Measurements from ENCODE around the gene ALKBH4. TPM values are rescaled to one million over a fixed set of nuclear protein-coding genes. Genes with fewer than 3 reads are reported as not detected.
"Not testable (repeated sequence)": the region's sequence is repeated elsewhere in the genome, so short reads cannot be mapped to it uniquely, and the experiment has no call there.

The ALKBH4 gene
- total RNA-seq, 1 experiment from 2014 or later: 8.5 TPM

- DNase-seq (ENCODE audit: extremely low read depth, low read depth): not testable (repeated sequence)
Observed at GRCh38 chr7:102479209-102479584, 14.5 kb upstream of the ALKBH4 start.

DNA sequence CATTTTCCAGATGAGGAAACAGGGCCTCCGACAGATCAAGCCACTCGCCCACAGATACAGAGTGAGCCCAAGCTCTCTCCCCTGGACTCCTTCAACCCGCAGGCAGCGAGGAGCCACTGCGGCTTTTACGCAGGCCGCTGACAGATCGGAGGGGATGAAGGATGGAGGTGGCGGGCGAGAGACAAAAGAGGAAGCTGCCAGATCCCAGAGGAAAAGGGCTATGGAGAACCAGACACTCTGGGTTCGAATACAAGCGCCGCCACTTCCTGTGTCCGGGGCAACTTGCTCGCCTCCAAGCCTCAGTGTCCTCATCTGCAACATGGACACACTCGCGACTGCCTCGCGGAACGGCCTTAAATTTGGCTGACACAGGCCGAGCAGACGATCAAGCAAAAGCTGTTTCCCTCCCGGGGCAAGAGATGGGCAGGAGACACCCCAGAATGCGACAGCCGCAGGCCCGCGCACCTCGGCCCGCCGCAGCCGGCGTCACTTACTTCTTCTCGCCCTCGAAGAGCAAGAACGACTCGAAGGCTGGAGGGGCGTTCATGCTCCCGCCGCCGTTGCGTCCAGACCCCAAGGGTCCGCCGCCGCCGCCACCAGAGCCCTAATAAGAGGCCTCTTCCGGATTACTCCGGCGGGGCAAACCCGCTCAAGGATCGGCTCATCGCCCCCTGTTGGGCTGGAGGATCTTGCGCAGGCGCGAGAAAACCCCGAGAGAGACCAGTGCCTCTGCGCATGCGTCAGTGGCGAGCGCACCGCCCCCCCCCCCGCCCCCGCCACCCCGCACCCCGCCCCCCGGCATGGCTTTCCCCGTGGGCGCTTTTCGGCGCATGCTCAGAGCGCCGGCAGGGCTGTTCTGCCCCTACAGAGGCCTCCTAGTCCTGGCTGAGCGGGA, 13.9 kb upstream of the ALKBH4 start, which contains the start of gene POLR2J:
TSS of gene POLR2J (minus strand) at position 609 of the 895 bp plus-strand sequence. CDS start at position 547, 62 bp downstream.
- DNase-seq (ENCODE audit: extremely low read depth, low read depth): peak; percentile 63

GRCh38 chr7:102474736-102475435, 10.2 kb upstream of the ALKBH4 start:
- DNase-seq (ENCODE audit: extremely low read depth, low read depth): not testable (repeated sequence)

DNA sequence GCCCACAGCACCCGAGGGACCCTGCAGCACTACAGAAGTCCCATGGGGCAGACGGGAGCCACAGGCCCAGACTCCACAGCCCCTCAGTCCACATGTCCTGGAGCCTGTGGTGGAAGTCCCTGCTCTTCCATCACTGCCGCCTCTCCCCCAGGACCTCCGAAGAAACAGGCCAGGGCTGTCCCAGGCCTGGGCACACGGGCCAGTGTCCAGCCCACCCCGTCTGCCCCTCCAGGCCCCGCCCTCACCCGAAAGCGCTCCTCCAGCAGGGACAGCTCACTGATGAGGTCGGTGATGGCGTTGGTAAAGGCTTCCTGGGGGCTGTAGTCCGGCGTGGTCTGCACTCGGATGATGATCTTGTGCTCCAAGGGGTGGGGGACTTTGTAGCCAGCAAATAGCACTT, 9.5 kb upstream of the ALKBH4 start:
- DNase-seq (ENCODE audit: extremely low read depth, low read depth): not testable (repeated sequence)

DNA sequence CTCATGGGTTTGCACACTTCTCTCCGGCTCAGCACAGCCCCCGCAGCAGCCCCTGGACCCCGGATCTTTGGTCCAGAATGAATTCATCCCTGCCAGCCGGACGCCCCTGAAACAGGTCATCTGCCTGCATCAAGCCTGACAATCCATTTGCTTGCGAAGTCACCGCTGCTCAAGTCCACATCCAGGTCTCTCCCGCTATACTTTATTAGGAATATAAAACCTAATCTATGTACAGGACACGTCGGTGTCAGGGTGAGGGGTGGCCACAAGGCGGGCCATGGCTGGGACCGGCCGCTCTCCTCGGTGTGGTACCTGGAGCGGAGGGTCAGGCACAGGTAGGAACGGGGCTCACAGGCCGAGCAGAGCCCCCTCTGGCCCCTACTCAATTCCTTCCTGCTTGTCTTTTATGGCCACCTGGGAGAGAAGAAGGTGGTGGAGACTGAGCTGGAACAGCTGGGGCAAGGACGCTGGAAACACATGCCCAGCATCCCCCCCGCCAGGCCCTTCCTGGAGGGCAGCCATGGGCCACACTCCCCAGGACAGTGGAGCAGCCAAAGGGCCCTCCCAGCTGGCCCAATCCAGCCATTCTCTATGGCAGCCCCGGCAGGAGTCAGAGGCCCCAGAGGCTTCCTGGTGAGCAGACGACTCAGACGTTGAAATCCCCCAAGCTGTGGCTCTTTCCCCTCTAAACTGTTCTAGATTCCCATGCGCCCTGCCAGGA, 8.8 kb upstream of the ALKBH4 start:
- DNase-seq (ENCODE audit: extremely low read depth, low read depth): no peak

DNA sequence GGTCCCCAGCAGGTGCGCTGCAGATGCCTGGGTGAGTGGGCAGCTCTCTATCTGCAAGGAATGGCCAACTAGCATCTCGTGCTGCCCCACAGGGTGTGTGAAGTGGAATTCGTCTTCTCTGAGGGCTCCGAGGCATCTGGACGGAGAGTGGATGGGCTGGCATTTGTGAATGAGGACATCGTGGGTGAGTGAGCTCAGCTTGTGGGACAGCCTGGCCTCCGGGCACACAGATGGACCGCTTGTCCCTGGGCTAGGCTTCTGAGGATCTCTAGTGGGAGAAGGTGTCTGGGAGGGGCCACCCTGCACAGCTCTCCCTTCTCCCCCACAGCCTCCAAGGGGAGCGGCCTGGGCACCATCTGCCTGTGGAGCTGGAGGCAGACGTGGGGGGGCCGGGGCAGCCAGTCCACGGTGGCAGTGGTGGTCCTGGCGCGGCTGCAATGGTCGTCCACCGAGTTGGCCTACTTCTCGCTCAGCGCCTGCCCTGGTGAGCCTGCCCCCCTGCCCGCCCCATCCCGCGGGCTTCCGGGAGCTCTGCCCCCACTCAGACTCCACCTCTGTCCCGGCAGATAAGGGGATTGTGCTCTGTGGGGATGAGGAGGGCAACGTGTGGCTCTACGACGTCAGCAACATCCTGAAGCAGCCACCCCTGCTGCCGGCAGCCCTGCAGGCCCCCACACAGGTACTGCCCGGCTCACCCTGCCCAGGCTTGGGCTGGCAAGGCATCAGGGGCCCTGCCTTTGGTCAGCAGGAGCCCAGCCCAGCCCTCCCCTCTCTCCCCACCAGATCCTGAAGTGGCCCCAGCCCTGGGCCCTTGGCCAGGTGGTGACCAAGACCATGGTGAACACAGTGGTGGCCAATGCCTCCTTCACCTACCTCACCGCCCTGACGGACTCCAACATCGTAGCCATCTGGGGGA, 7.7 kb upstream of the ALKBH4 start:
- DNase-seq (ENCODE audit: extremely low read depth, low read depth): no peak

DNA sequence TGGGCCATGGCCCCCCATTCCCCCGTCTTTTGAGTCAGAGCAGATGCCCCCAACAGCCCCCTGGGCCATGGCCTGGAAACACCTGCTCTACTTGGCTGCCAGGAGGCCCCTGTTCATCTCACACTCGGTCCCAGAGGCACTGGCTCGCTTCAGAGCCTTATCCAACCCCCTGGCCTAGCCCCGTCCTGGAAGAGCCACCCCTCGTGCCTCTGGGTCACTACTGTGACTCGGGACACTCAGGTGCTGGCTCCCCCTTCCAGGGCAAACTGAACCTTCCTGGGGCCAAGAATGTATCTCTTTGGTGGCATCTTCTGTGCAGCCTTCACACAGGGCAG, 7.1 kb upstream of the ALKBH4 start:
- no peak for DNase-seq (ENCODE audit: extremely low read depth, low read depth)

GRCh38 chr7:102469972-102470825, 5.5 kb upstream of the ALKBH4 start:
- DNase-seq (ENCODE audit: extremely low read depth, low read depth): no peak

GRCh38 chr7:102469351-102469971, 4.8 kb upstream of the ALKBH4 start:
- no peak for DNase-seq (ENCODE audit: extremely low read depth, low read depth)

DNA sequence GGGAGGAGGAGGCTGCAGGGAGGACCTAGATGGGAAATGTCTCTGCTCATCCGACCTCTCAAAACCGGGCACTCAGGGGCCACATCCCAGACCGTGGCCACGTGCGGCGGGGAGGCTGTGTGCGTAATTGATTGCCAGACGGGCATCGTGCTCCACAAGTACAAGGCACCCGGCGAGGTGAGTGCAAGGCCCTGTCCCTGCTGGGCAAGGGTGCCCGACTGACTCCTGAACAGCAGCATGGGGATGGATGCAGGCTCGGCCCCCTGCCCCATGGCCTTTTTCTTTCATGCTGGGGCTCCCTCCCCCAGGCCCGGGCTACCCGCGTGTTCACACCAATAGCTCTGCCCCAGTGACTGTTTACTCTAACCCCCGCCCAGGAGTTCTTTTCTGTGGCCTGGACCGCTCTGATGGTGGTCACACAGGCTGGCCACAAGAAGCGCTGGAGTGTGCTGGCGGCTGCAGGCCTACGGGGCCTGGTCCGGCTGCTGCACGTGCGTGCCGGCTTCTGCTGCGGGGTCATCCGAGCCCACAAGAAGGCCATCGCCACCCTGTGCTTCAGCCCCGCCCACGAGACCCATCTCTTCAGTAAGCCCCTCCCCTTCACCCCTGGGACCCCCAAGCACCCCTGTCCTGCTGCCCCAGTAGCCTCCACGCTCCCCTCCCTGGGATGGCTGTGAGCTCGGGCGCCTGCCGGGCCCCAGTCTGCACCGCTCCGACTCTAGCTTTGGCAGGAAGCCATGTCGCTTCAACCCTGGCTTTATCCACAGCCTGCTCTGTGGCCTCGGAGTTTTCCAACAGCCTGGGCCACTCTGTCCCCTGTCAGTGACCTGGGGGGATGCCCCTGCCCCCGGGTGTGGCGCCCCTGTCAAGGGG, 4.1 kb upstream of the ALKBH4 start:
- no peak for DNase-seq (ENCODE audit: extremely low read depth, low read depth)

- DNase-seq (ENCODE audit: extremely low read depth, low read depth): no peak
Observed at GRCh38 chr7:102467581-102468477, 3.2 kb upstream of the ALKBH4 start.

DNA sequence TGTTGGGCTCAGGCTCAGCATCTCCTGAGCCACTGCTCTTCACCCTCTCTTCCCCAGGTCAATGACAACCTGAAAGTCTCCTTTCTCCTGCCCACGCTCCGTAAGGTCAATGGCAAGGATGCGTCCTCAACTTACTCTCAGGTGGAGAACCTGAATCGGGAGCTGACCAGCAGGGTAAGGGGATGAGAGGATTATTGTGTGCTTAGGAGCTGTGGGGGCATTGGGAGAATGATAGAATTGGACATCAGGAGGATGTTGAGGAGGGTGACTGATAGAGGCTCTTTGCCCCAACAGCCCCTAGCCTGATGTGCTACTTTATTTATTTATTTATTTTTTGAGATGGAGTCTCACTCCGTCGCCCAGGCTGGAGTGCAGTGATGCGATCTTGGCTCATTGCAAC, 1.4 kb upstream of the ALKBH4 start:
- DNase-seq (ENCODE audit: extremely low read depth, low read depth): no peak

DNA sequence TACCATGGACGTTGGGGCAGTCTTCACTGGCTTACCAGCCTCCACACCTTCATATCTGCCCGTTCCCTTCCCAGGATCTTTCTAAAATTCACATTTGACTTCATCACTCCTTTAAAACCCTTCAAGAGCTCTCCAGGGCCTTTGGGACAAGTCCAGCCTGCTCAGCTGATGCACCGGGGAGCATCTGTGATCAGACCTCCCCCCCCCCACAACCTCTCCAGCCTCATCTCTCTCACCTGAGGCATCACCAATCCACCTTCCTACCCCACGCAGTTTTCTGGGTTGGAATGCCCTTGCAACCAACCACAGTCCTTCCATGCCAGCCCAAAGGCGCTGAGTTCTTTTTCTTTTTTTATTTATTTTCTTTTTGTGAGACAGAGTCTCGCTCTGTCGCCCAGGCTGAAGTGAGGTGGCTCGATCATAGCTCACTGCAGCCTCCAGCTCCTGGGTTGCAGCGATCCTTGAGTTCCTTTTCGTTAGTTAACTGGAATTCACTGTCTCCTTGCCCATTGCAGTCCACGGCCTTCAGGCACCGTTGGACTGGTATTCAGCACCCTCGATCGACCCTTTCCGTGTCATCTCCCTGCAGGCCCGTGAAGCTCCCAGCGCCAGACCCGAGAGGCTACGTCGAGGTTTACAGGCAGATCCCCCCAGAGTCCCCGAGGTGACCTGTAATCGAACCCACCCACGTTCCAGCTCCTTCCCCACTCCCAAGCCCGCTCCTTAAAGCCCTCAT, 654 bp downstream of the ALKBH4 start:
- no peak for DNase-seq (ENCODE audit: extremely low read depth, low read depth)

GRCh38 chr7:102460467-102460866, 4.2 kb downstream of the ALKBH4 start:
- no peak for DNase-seq (ENCODE audit: extremely low read depth, low read depth)

DNA sequence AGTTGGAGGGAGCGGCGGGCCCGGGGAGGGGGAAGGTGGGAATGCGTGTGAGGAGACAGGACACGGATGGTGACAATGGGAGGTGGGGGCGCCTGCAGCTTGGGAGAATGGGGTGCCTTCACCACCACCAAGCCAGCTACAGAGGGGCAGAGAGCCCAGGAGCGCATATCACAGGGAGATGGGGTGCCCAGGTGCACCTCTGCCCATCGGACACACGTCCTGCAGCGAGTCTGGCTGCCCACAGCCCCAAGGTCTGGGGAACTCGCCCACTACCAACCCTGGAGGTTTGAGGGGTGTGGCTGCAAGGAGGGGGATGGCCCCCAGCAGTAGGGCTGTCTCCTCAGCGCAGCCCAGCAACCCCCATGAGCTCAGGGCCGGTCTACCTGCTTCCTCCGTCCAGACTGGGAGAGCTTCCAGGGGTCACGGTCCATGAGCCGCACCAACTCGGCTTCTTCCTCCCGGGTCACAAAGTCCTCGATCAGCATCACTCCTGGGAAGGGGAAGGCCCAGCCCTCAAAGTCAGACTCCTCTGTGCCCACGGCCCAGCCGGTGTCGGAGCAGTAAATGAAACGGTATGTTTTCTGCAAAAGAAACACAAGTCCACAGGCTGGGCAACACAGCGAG, 5.3 kb downstream of the ALKBH4 start:
- no peak for DNase-seq (ENCODE audit: extremely low read depth, low read depth)
